ENCODE data around the gene CAMTA1.

Gene CAMTA1

DNA sequence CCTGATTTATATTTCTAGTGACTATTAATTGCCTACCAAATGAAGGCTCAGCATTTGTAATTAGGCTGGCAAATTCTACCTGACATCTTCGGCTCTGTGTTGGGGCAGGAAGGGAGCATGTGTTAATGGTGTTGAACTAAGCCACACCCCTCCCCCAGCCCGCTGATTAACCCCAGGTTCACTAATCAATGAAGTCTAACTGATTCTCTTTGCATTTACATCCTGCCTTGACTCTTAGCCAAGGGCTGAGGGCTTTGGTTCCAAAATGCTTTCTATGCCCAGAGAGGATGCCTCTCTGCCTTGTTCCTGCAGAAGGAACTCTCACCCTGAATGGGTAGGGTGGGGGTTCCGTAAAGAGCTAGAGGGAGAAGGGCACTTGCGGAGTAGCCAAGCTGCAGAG lies 393.1 kb downstream of the CAMTA1 start:
- Histone ChIP-seq H3K27ac (ENCODE audit: low read length) (no peak overlapping the region), H3K4me3 (ENCODE audit: low read depth in 1 of 2, low read length in 2 of 2) (no peak overlapping the region), H3K9ac (ENCODE audit: low read depth, low read length) (no peak overlapping the region), H4K20me1 (ENCODE audit: insufficient read depth, low read length) (no peaks in the 10 kb centered on the region), H3K36me3 (ENCODE audit: insufficient read depth, low read length) (no peaks in the 10 kb centered on the region), H3K4me1 (ENCODE audit: insufficient read depth, low read length) (no peaks in the 10 kb centered on the region), H2AFZ (ENCODE audit: low read depth, low read length) (no peak overlapping the region), H3K79me2 (ENCODE audit: insufficient read depth, low read length) (no peaks in the 10 kb centered on the region), H3K27me3 (ENCODE audit: insufficient read depth, low read length, poor library complexity) (no peaks in the 10 kb centered on the region), H3K9me3 (ENCODE audit: insufficient read depth, low read length, severe bottlenecking) (peaks cover 3% of the 10 kb centered on the region), H3K4me2 (ENCODE audit: insufficient read depth, low read length) (no peak overlapping the region)
- ATAC-seq (ENCODE audit: insufficient read depth, low read depth) (no peak), DNase-seq (no peak)
- TF ChIP-seq EZH2 (IDR thresholded peaks at IDR 0.05; ENCODE audit: borderline replicate concordance, low read depth, low read length, severe bottlenecking) = no peak
- TF ChIP-seq, protein P1, sequence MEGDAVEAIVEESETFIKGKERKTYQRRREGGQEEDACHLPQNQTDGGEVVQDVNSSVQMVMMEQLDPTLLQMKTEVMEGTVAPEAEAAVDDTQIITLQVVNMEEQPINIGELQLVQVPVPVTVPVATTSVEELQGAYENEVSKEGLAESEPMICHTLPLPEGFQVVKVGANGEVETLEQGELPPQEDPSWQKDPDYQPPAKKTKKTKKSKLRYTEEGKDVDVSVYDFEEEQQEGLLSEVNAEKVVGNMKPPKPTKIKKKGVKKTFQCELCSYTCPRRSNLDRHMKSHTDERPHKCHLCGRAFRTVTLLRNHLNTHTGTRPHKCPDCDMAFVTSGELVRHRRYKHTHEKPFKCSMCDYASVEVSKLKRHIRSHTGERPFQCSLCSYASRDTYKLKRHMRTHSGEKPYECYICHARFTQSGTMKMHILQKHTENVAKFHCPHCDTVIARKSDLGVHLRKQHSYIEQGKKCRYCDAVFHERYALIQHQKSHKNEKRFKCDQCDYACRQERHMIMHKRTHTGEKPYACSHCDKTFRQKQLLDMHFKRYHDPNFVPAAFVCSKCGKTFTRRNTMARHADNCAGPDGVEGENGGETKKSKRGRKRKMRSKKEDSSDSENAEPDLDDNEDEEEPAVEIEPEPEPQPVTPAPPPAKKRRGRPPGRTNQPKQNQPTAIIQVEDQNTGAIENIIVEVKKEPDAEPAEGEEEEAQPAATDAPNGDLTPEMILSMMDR (IDR thresholded peaks at IDR 0.05; ENCODE audit: borderline replicate concordance, extremely low read depth, low read length, poor library complexity, severe bottlenecking) = no peak

DNA sequence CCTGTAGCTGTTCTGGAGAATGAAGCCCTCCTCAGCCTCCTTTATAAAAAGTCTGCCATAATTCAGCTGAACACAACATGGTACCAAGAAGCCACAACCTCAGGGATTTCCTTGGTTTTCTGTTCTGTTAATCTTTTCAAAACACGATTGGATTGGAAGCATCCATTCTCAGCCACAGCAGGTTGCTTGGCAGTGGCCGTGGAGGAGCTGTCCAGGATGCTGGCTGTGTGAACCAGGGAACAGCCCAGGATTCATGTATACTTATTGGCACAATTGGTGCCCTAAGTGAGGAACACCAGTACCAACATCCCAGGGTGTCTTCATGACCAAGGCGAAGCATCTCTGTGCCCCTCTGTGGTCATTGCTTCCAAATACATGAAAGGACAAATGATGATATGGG lies 393.5 kb downstream of the CAMTA1 start:
- H3K4me3 ChIP-seq (ENCODE audit: low read depth in 1 of 2, low read length in 2 of 2) = no peak overlapping the region
- no peaks in the 10 kb centered on the region for H3K4me1 ChIP-seq (ENCODE audit: insufficient read depth, low read length)
- H3K27me3 ChIP-seq (ENCODE audit: insufficient read depth, low read length, poor library complexity) = no peaks in the 10 kb centered on the region
- no peak for DNase-seq
- H3K9ac ChIP-seq (ENCODE audit: low read depth, low read length) = no peak overlapping the region
- H3K4me2 ChIP-seq (ENCODE audit: insufficient read depth, low read length) = no peak overlapping the region
- H3K36me3 ChIP-seq (ENCODE audit: insufficient read depth, low read length) = no peaks in the 10 kb centered on the region
- H3K79me2 ChIP-seq (ENCODE audit: insufficient read depth, low read length) = no peaks in the 10 kb centered on the region
- ATAC-seq (ENCODE audit: insufficient read depth, low read depth) = no peak
- no peak overlapping the region for H3K27ac ChIP-seq (ENCODE audit: low read length)
- H3K9me3 ChIP-seq (ENCODE audit: insufficient read depth, low read length, severe bottlenecking) = peaks cover 3% of the 10 kb centered on the region
- no peak overlapping the region for H2AFZ ChIP-seq (ENCODE audit: low read depth, low read length)
- no peak for TF ChIP-seq EZH2 (IDR thresholded peaks at IDR 0.05; ENCODE audit: borderline replicate concordance, low read depth, low read length, severe bottlenecking)
- TF ChIP-seq, protein P1 (IDR thresholded peaks at IDR 0.05; ENCODE audit: borderline replicate concordance, extremely low read depth, low read length, poor library complexity, severe bottlenecking) = no peak
- H4K20me1 ChIP-seq (ENCODE audit: insufficient read depth, low read length) = no peaks in the 10 kb centered on the region

DNA sequence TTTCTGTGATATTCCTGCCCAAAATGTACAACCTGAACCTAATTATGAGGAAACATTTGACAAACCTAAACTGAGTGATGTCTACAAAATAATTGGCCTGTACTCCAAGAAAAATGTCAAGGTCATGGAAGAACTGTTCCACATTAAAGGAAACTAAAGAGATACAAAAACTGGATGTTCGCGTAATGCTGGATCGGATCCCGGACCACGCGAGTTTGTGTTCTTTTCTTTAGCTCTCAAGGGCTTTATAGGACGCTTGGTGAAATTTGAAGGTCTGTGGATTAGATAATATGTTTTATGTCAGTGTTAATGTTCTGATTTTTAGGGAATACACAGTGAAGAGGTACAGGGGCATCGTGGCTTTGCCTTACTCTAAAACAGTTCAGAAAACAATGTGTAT lies 400.5 kb downstream of the CAMTA1 start:
- DNase-seq (no peak), ATAC-seq (ENCODE audit: insufficient read depth, low read depth) (no peak)
- no peak for TF ChIP-seq EZH2 (IDR thresholded peaks at IDR 0.05; ENCODE audit: borderline replicate concordance, low read depth, low read length, severe bottlenecking)
- TF ChIP-seq, protein P1 (IDR thresholded peaks at IDR 0.05; ENCODE audit: borderline replicate concordance, extremely low read depth, low read length, poor library complexity, severe bottlenecking) = no peak
- no peaks in the 10 kb centered on the region for H3K36me3 ChIP-seq (ENCODE audit: insufficient read depth, low read length)
- H3K27ac ChIP-seq (ENCODE audit: low read length) = no peak overlapping the region
- H2AFZ ChIP-seq (ENCODE audit: low read depth, low read length) = no peak overlapping the region
- H3K79me2 ChIP-seq (ENCODE audit: insufficient read depth, low read length) = no peaks in the 10 kb centered on the region
- H3K9me3 ChIP-seq (ENCODE audit: insufficient read depth, low read length, severe bottlenecking) = no peaks in the 10 kb centered on the region
- no peak overlapping the region for H3K4me3 ChIP-seq (ENCODE audit: low read depth in 1 of 2, low read length in 2 of 2)
- no peak overlapping the region for H3K4me2 ChIP-seq (ENCODE audit: insufficient read depth, low read length)
- no peaks in the 10 kb centered on the region for H4K20me1 ChIP-seq (ENCODE audit: insufficient read depth, low read length)
- H3K4me1 ChIP-seq (ENCODE audit: insufficient read depth, low read length) = no peaks in the 10 kb centered on the region
- H3K27me3 ChIP-seq (ENCODE audit: insufficient read depth, low read length, poor library complexity) = peaks cover 3% of the 10 kb centered on the region
- H3K9ac ChIP-seq (ENCODE audit: low read depth, low read length) = no peak overlapping the region

All from DND-41 (cell line).